ENCODE measurements around the gene EFCAB7. TPM values are rescaled to one million over a fixed set of nuclear protein-coding genes. Genes with fewer than 3 reads are reported as not detected.

The EFCAB7 gene
- total RNA-seq, 1 donor from 2014 or later = 11.0 TPM

DNA sequence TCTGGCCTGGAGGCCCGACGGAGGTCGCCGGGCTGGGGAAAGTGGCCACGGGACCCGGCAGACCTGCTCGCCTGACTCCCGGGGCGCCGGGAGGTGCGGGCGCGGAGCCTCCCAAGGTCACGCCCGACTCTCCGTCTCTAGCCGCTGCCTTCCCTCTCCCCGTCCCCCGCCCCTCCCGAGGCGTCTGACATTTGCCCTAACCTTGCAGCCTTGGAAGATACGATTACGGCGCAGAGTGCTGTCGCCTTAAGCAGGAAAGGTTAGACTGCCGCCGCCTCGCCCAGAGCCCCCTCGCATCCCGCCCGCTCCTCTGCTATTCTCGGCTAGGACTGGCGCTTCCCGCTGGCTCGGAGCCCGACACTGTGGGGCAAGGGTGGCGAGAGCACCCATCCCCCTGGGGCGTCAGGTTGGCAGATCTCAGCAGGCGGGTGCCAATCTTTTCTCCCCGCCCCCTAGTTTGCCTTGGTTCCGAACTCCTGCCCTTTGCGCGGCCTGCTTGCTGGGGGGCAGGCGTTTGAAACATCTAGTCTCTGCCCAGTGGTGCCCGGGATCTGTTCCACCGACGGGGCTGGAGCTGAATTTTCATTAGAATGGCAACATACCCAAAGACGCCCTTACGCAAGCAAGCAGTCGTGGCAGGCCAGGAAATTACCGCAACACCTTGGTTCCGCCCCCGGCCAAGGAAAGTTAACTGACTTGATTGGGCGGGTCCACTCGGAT lies 70.7 kb downstream of the EFCAB7 start:
- Mint-ChIP-seq H3K4me1 (peaks cover 4% of the 10 kb centered on the region), H3K36me3 (ENCODE audit: low read depth) (no peaks in the 10 kb centered on the region), H3K27me3 (ENCODE audit: low read depth) (no peaks in the 10 kb centered on the region), H3K4me3 (peak overlapping the region; percentile 98), H3K9me3 (no peaks in the 10 kb centered on the region), H3K27ac (ENCODE audit: unreplicated experiment) (no peak overlapping the region)
- peak; percentile 53 for DNase-seq (ENCODE audit: low read depth, low spot score)
- TF ChIP-seq, protein P1, sequence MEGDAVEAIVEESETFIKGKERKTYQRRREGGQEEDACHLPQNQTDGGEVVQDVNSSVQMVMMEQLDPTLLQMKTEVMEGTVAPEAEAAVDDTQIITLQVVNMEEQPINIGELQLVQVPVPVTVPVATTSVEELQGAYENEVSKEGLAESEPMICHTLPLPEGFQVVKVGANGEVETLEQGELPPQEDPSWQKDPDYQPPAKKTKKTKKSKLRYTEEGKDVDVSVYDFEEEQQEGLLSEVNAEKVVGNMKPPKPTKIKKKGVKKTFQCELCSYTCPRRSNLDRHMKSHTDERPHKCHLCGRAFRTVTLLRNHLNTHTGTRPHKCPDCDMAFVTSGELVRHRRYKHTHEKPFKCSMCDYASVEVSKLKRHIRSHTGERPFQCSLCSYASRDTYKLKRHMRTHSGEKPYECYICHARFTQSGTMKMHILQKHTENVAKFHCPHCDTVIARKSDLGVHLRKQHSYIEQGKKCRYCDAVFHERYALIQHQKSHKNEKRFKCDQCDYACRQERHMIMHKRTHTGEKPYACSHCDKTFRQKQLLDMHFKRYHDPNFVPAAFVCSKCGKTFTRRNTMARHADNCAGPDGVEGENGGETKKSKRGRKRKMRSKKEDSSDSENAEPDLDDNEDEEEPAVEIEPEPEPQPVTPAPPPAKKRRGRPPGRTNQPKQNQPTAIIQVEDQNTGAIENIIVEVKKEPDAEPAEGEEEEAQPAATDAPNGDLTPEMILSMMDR (conservative IDR thresholded peaks at IDR 0.05) = no peak

DNA sequence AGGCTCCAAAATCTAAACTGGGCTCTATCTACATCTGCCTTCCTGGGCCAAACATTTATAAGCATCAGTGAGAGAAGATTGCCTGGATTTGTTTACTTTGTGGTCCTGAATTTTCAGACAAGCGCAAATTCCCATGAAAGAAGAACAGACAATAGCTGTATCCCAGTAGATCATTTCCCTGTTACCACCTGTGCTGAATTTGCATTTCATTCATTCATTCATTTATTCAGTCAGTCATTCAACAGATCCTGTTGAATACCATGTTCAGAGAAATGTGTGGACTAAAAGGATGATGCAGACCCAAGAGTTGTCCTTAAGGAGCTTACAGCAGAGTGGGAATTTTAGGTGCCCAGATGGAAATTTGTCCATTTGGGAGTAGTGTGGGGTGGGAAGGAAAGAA lies 72.1 kb downstream of the EFCAB7 start:
- Mint-ChIP-seq H3K4me1 (peaks cover 4% of the 10 kb centered on the region), H3K4me3 (peak overlapping the region; percentile 33), H3K27me3 (ENCODE audit: low read depth) (no peaks in the 10 kb centered on the region), H3K27ac (ENCODE audit: unreplicated experiment) (no peak overlapping the region), H3K36me3 (ENCODE audit: low read depth) (no peaks in the 10 kb centered on the region), H3K9me3 (no peaks in the 10 kb centered on the region)
- DNase-seq (ENCODE audit: low read depth, low spot score) = no peak
- TF ChIP-seq, protein P1 (conservative IDR thresholded peaks at IDR 0.05) = no peak

DNA sequence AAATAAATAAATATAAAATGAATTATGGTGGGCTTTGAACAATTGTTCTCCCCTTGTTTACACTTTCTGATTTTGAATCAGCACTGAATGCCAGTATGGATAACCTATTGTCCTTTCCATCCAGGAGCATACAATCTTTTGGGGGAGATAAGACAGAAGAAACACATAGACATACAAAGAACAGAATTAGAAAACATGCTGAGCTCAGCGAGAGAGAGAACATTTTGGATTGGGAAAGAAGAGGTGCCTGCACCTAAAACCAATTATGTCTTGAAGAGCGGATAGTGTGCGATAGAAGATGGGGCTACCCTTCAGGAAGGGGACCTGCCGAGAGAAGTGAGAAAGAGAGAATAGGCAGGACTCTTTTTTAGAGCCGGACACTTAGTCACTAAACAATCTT lies 76.5 kb downstream of the EFCAB7 start:
- H3K4me3 Mint-ChIP-seq = no peak overlapping the region
- no peaks in the 10 kb centered on the region for H3K36me3 Mint-ChIP-seq (ENCODE audit: low read depth)
- TF ChIP-seq, protein P1 (conservative IDR thresholded peaks at IDR 0.05) = no peak
- H3K4me1 Mint-ChIP-seq = peaks cover 9% of the 10 kb centered on the region
- no peaks in the 10 kb centered on the region for H3K27me3 Mint-ChIP-seq (ENCODE audit: low read depth)
- H3K27ac Mint-ChIP-seq (ENCODE audit: unreplicated experiment) = no peak overlapping the region
- H3K9me3 Mint-ChIP-seq = no peaks in the 10 kb centered on the region
- DNase-seq (ENCODE audit: low read depth, low spot score) = no peak

DNA sequence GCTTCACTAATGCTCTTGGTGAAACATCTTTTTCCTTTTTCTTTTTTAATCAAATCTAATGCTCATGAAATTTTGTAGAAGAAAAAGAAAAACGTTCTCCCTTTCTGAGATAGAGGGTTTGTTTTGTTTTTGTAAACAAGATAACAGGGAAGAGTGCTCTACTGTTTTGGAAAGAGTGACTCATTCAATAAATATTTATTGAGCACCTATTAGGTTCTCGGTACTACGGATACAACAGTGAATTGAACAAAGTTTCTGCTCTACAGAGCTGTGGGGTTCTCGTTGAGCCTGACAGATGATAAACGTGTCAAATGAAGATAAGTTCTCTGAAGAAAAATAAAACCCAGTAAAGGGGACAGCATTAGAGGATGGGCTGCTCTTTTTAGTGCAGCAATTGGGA lies 76.9 kb downstream of the EFCAB7 start:
- no peaks in the 10 kb centered on the region for H3K27me3 Mint-ChIP-seq (ENCODE audit: low read depth)
- no peak overlapping the region for H3K4me3 Mint-ChIP-seq
- no peak for DNase-seq (ENCODE audit: low read depth, low spot score)
- H3K36me3 Mint-ChIP-seq (ENCODE audit: low read depth) = no peaks in the 10 kb centered on the region
- TF ChIP-seq, protein P1 (conservative IDR thresholded peaks at IDR 0.05) = no peak
- peaks cover 9% of the 10 kb centered on the region for H3K4me1 Mint-ChIP-seq
- no peaks in the 10 kb centered on the region for H3K9me3 Mint-ChIP-seq
- H3K27ac Mint-ChIP-seq (ENCODE audit: unreplicated experiment) = no peak overlapping the region

DNA sequence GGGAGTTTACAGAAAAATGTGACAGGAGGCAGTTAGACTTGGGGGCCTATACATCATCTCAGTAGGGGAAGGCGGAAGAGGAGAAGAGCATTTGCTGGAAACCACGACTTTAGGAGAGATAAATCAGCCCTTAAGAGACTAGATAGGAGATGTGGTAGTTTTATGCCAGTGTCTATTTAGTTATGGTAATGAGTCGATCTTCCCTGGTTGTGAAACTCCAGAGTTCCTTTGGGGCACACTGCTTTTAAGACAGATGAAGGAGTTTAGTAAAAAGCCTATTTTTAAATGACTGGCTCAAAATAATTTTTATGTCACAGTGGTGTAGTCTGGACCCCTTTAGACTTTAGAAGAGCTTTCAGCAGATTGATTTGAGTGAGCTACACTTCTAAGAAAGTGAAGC lies 77.7 kb downstream of the EFCAB7 start:
- Mint-ChIP-seq H3K4me3 (no peak overlapping the region), H3K4me1 (peaks cover 5% of the 10 kb centered on the region), H3K27me3 (ENCODE audit: low read depth) (no peaks in the 10 kb centered on the region), H3K27ac (ENCODE audit: unreplicated experiment) (no peak overlapping the region), H3K36me3 (ENCODE audit: low read depth) (no peaks in the 10 kb centered on the region), H3K9me3 (no peaks in the 10 kb centered on the region)
- TF ChIP-seq, protein P1 (conservative IDR thresholded peaks at IDR 0.05) = no peak
- DNase-seq (ENCODE audit: low read depth, low spot score) = no peak
